Measurements from ENCODE around the gene KRCC1. TPM values are rescaled to one million over a fixed set of nuclear protein-coding genes. Genes with fewer than 3 reads are reported as not detected.
"Not testable (repeated sequence)": the region's sequence is repeated elsewhere in the genome, so short reads cannot be mapped to it uniquely, and the experiment has no call there.

KRCC1 gene
- total RNA-seq, 1 donor from 2014 or later = 20.7 TPM

GRCh38 chr2:87985902-87986301 is 69.7 kb downstream of the KRCC1 start:
- not testable (repeated sequence) for H3K9me3 Mint-ChIP-seq; DNase-seq (ENCODE audit: low spot score in 2 of 2, unreplicated experiment in 2 of 2); H3K27ac Mint-ChIP-seq; H3K27me3 Mint-ChIP-seq (ENCODE audit: low read depth); H3K4me1 Mint-ChIP-seq; H3K36me3 Mint-ChIP-seq; H3K4me3 Mint-ChIP-seq

GRCh38 chr2:87981182-87981581 is 74.4 kb downstream of the KRCC1 start:
- not testable (repeated sequence) for H3K4me3 Mint-ChIP-seq; H3K27me3 Mint-ChIP-seq (ENCODE audit: low read depth); H3K9me3 Mint-ChIP-seq; H3K36me3 Mint-ChIP-seq; H3K4me1 Mint-ChIP-seq; H3K27ac Mint-ChIP-seq; DNase-seq (ENCODE audit: low spot score in 2 of 2, unreplicated experiment in 2 of 2)

Small RNAs within 50 kb of the gene (microRNA-seq; reads per million reads assigned to microRNA genes)
- not detected for gene MIR4780

Other genes starting within 250 kb of the KRCC1 start
- gene RGPD2, start 230.0 kb downstream of the KRCC1 start, total RNA-seq = 12.1 to 14.6 TPM (median 14.6 TPM) in 3 replicates
- gene RNU2-63P, start 39.2 kb downstream of the KRCC1 start, total RNA-seq = 10.0 to 14.8 TPM (median 13.0 TPM) in 3 replicates
- not detected in 3 replicates for gene SMYD1, start 12.0 kb upstream of the KRCC1 start, total RNA-seq
- gene FABP1, start 72.3 kb upstream of the KRCC1 start, total RNA-seq = 1.0 to 3.8 TPM (median 2.7 TPM) in 3 replicates
- gene THNSL2, start 114.6 kb upstream of the KRCC1 start, total RNA-seq = 19.0 to 19.9 TPM (median 19.3 TPM) in 3 replicates